Transverse colon (tissue), 4 donors: Measurements from ENCODE around the gene SSR4. TPM values are rescaled to one million over a fixed set of nuclear protein-coding genes. Genes with fewer than 3 reads are reported as not detected.

Experiments
- DNase-seq: peaks from one replicate; pipeline ENCODE4 v3.0.0-alpha.2; 2019
- H3K27ac ChIP-seq, 4 donors: fragments of 200-600 bp; sonication (generic); 2 replicates each; pipeline ENCODE4 v1.5.1; 2016 to 2018; ENCODE audit warnings: inconsistent platforms in 4 of 4
- H3K27me3 ChIP-seq: fragments of 200-600 bp; sonication (generic); 2 replicates; pipeline ENCODE4 v1.5.1; 2017; ENCODE audit warnings: inconsistent platforms
- H3K36me3 ChIP-seq, 4 donors: fragments of 200-600 bp; sonication (generic); 2 replicates each; pipeline ENCODE4 v1.5.1; 2017 to 2019; ENCODE audit warnings: inconsistent platforms in 4 of 4
- H3K4me1 ChIP-seq, 4 donors: fragments of 200-600 bp; sonication (generic); 2 replicates each; pipeline ENCODE4 v1.5.1; 2017 to 2020; ENCODE audit warnings: inconsistent platforms in 4 of 4
- H3K4me3 ChIP-seq, 4 donors: fragments of 200-600 bp; sonication (generic); 1 replicate in 1 of 4; 2 replicates in 3 of 4; pipeline versions ENCODE4 v1.5.1 to v1.6.1; 2017 to 2019; ENCODE audit warnings: inconsistent platforms in 4 of 4
- H3K9me3 ChIP-seq, 2 donors: fragments of 200-600 bp; sonication (generic); 2 replicates each; pipeline ENCODE4 v1.5.1; 2017 to 2019; ENCODE audit warnings: inconsistent platforms in 2 of 2
- CTCF ChIP-seq, 5 experiments: fragments of 200-600 bp in 3 of 5; fragments of 450-650 bp in 2 of 5; sonication (generic) in 3 of 5; IDR thresholded peaks; 1 replicate in 2 of 5; 2 replicates in 3 of 5; pipeline ENCODE4 v1.5.1; 2016 to 2017; ENCODE audit warnings: antibody characterized with exemption in 5 of 5, inconsistent platforms in 3 of 5, mild to moderate bottlenecking in 2 of 5, moderate library complexity in 1 of 5
- EP300 ChIP-seq: sonication (generic); formaldehyde crosslinking; IDR thresholded peaks from one replicate; pipeline ENCODE4 v1.6.1; 2017; ENCODE audit warnings: antibody characterized with exemption, low read depth
- POLR2A ChIP-seq: fragments of 450-650 bp; IDR thresholded peaks from one replicate; pipeline ENCODE4 v1.6.1; 2016; ENCODE audit warnings: antibody characterized with exemption, mild to moderate bottlenecking, moderate library complexity
- POLR2AphosphoS5 ChIP-seq, 3 donors: sonication (generic); formaldehyde crosslinking; IDR thresholded peaks; one replicate each; pipeline ENCODE4 v1.6.1; 2016; ENCODE audit warnings: antibody characterized with exemption in 3 of 3
- WGBS, 2 donors: methylation state at CpG; one replicate each; pipeline ENCODE4 v1.1.5; 2018; ENCODE audit warnings: low coverage in 1 of 2; 5-methylcytosine and 5-hydroxymethylcytosine counted together
- in situ Hi-C, 4 donors: fragments of 200-750 bp; cut with MboI; loops; one replicate each; pipeline versions ENCODE4 v1.15.0 to v1.15.1; 2017; ENCODE audit warnings: low sequenced_read_pairs in 3 of 4, low pct_ligation_motif_present in 1 of 4, low pct_unique_long_range_greater_than_20kb in 1 of 4
- intact Hi-C: fragments of 100-400 bp; cut with DNase I; formaldehyde crosslinking; loops from one replicate; pipeline ENCODE4 v1.15.1; 2023; ENCODE audit warnings: low total_unique reads
- total RNA-seq, 4 donors: library from RNA; depleted of rRNA; stranded (reverse); fragments of >200 nt; gene quantifications; one replicate each; pipeline ENCODE4 v1.1.0, GENCODE V29; 2016

The SSR4 gene
- total RNA-seq, 4 donors from 2014 or later = 16.1 to 165 (median 95.8) TPM

GRCh38 chrX:153819384-153820040 is 25.0 kb downstream of the SSR4 start:
- intact Hi-C loops (no loop called here), in situ Hi-C loops (loop anchor here in 1 of 4 donors (25.0 kb wide), 1 partner anchor 93 kb away; the partner anchor contains the start of gene AVPR2)
- TF ChIP-seq POLR2A = no peak
- TF ChIP-seq POLR2AphosphoS5 (IDR thresholded peaks at IDR 0.05) = no peak
- TF ChIP-seq CTCF (IDR thresholded peaks at IDR 0.05) = no peak
- TF ChIP-seq EP300 = no peak
- Histone ChIP-seq H3K4me3 (peak overlapping the region in 3 of 4 donors; percentile 33 to 52 (median 35)), H3K9me3 (no peaks in the 10 kb centered on the region), H3K36me3 (no peaks in the 10 kb centered on the region), H3K27ac (peak overlapping the region in 1 of 4 donors; percentile 45), H3K27me3 (no peaks in the 10 kb centered on the region), H3K4me1 (peaks cover 0 to 9% (median 3%) of the 10 kb centered on the region in 4 donors)
- DNase-seq = no peak
- 61% methylated on average over 23 of the region's 23 CpGs; no CpG with 5 or more reads in 1 of the 2 donors for WGBS, 2 donors

GRCh38 chrX:153820601-153821000 is 26.1 kb downstream of the SSR4 start:
- in situ Hi-C loops (loop anchor here in 1 of 4 donors (25.0 kb wide), 1 partner anchor 92 kb away; the partner anchor contains the start of gene AVPR2), intact Hi-C loops (no loop called here)
- H3K4me3 ChIP-seq = no peak overlapping the region
- DNase-seq = no peak
- no peaks in the 10 kb centered on the region for H3K9me3 ChIP-seq
- TF ChIP-seq EP300 (no peak), POLR2A (no peak), CTCF (IDR thresholded peaks at IDR 0.05) (no peak), POLR2AphosphoS5 (IDR thresholded peaks at IDR 0.05) (no peak)
- peaks cover 0 to 9% (median 3%) of the 10 kb centered on the region in 4 donors for H3K4me1 ChIP-seq
- H3K36me3 ChIP-seq = no peaks in the 10 kb centered on the region
- H3K27ac ChIP-seq = no peak overlapping the region
- WGBS, 2 donors = 72 to 76% methylated on average over 2 to 7 of the region's 7 CpGs
- no peaks in the 10 kb centered on the region for H3K27me3 ChIP-seq

- no peak overlapping the region for H3K27ac ChIP-seq
- no peak overlapping the region for H3K4me3 ChIP-seq
- peaks cover 0 to 9% (median 3%) of the 10 kb centered on the region in 4 donors for H3K4me1 ChIP-seq
- H3K9me3 ChIP-seq = no peaks in the 10 kb centered on the region
- TF ChIP-seq EP300 = no peak
- TF ChIP-seq POLR2AphosphoS5 (IDR thresholded peaks at IDR 0.05) = no peak
- TF ChIP-seq CTCF (IDR thresholded peaks at IDR 0.05) = no peak
- no peak for TF ChIP-seq POLR2A
- in situ Hi-C loops = loop anchor here in 1 of 4 donors (25.0 kb wide), 1 partner anchor 91 kb away; the partner anchor contains the start of gene AVPR2
- DNase-seq = no peak
- H3K27me3 ChIP-seq = no peaks in the 10 kb centered on the region
- WGBS, 2 donors = 87% methylated on average over 9 of the region's 9 CpGs; no CpG with 5 or more reads in 1 of the 2 donors
- no peaks in the 10 kb centered on the region for H3K36me3 ChIP-seq
- intact Hi-C loops = no loop called here
These were observed 26.6 kb downstream of the SSR4 start for GRCh38 chrX:153821066-153821465.

GRCh38 chrX:153824348-153824747 is 29.9 kb downstream of the SSR4 start:
- Histone ChIP-seq H3K4me1 (peaks cover 0 to 6% (median 4%) of the 10 kb centered on the region in 4 donors), H3K36me3 (no peaks in the 10 kb centered on the region), H3K9me3 (no peaks in the 10 kb centered on the region), H3K27me3 (peaks cover 16% of the 10 kb centered on the region), H3K27ac (no peak overlapping the region), H3K4me3 (no peak overlapping the region)
- 86% methylated on average over 10 of the region's 10 CpGs; no CpG with 5 or more reads in 1 of the 2 donors for WGBS, 2 donors
- no peak for TF ChIP-seq EP300
- no peak for DNase-seq
- in situ Hi-C loops (loop anchor here in 1 of 4 donors (25.0 kb wide), 1 partner anchor 88 kb away; the partner anchor contains the start of gene AVPR2), intact Hi-C loops (no loop called here)
